SK-N-SH (cell line): Measurements from ENCODE around the gene FAM240B. TPM values are rescaled to one million over a fixed set of nuclear protein-coding genes. Genes with fewer than 3 reads are reported as not detected.

Source experiments
- CTCF ChIA-PET: fragments of 300-600, 350-600 bp; formaldehyde crosslinking; extraction: SDS; loops from one replicate; lab custom pipeline; 2021; lab: Yijun Ruan, JAX
- POLR2A ChIA-PET: fragments of 350-600 bp; sonication (Branson Sonifier 250); formaldehyde crosslinking; extraction: SDS; loops from one replicate; lab custom pipeline; 2020; ENCODE audit warnings: antibody characterized with exemption, inconsistent platforms; lab: Yijun Ruan, JAX
- DNase-seq: peaks from one replicate; pipeline ENCODE4 v3.0.0; 2012
- H2AFZ ChIP-seq: fragments of 200-600 bp; sonication (generic); 2 replicates; pipeline ENCODE4 v1.8.1; 2016; ENCODE audit warnings: antibody characterized with exemption, mild to moderate bottlenecking, low read depth
- H3F3A ChIP-seq: fragments of 200-600 bp; sonication (generic); replicated peaks from 2 replicates; pipeline ENCODE3; 2016; ENCODE audit warnings: antibody characterized with exemption, mild to moderate bottlenecking; ENCODE audit not compliant: insufficient read depth
- H3K27ac ChIP-seq, 2 experiments: fragments of 200-500 bp in 1 of 2; fragments of 200-600 bp in 1 of 2; sonication (Bioruptor generic) in 1 of 2; sonication (generic), shearing (Covaris generic) in 1 of 2; 2 replicates each; pipeline versions ENCODE4 v1.5.1 to v1.6.1; 2014 to 2016; ENCODE audit warnings: low read depth in 2 of 2, inconsistent platforms in 1 of 2, low read length in 1 of 2, mild to moderate bottlenecking in 1 of 2, mixed read lengths in 1 of 2
- H3K27me3 ChIP-seq: fragments of 200-600 bp; sonication (generic), shearing (Covaris generic); 2 replicates; pipeline ENCODE4 v1.6.1; 2016; ENCODE audit warnings: mixed run types; ENCODE audit not compliant: insufficient read depth
- H3K36me3 ChIP-seq, 2 experiments: fragments of 200-500 bp in 1 of 2; fragments of 200-600 bp in 1 of 2; sonication (Bioruptor generic) in 1 of 2; sonication (generic) in 1 of 2; replicated peaks in 1 of 2; 2 replicates each; pipeline versions ENCODE3 to v1.5.1; 2014 to 2016; ENCODE audit warnings: low read length in 1 of 2, mild to moderate bottlenecking in 1 of 2; ENCODE audit not compliant: insufficient read depth in 2 of 2, control insufficient read depth in 1 of 2
- H3K4me1 ChIP-seq, 2 experiments: fragments of 200-500 bp in 1 of 2; fragments of 200-600 bp in 1 of 2; sonication (Bioruptor generic) in 1 of 2; sonication (generic), shearing (Covaris generic) in 1 of 2; 2 replicates each; pipeline versions ENCODE4 v1.5.1 to v1.6.1; 2014 to 2016; ENCODE audit warnings: low read depth in 1 of 2, low read length in 1 of 2, mixed run types in 1 of 2; ENCODE audit not compliant: insufficient read depth in 2 of 2, control insufficient read depth in 1 of 2
- H3K4me2 ChIP-seq: fragments of 200-600 bp; sonication (generic), shearing (Covaris generic); 2 replicates; pipeline ENCODE4 v1.6.1; 2017; ENCODE audit warnings: mixed run types
- H3K4me3 ChIP-seq, 2 experiments: fragments of 200-500 bp in 1 of 2; fragments of 200-600 bp in 1 of 2; sonication (Bioruptor generic) in 1 of 2; sonication (generic), shearing (Covaris generic) in 1 of 2; 2 replicates each; pipeline versions ENCODE4 v1.5.1 to v1.8.1; 2014 to 2016; ENCODE audit warnings: low read depth in 2 of 2, inconsistent platforms in 1 of 2, low read length in 1 of 2, mild to moderate bottlenecking in 1 of 2, mixed read lengths in 1 of 2, moderate library complexity in 1 of 2
- H3K79me2 ChIP-seq: fragments of 200-600 bp; sonication (generic); 2 replicates; pipeline ENCODE4 v1.8.1; 2017; ENCODE audit warnings: mild to moderate bottlenecking; ENCODE audit not compliant: insufficient read depth
- H3K9ac ChIP-seq: fragments of 200-600 bp; sonication (generic); 2 replicates; pipeline ENCODE4 v1.6.1; 2017; ENCODE audit warnings: mixed run types
- H3K9me2 ChIP-seq: fragments of 200-600 bp; sonication (generic); 2 replicates; pipeline ENCODE4 v1.6.1; 2017; ENCODE audit warnings: mixed run types
- H3K9me3 ChIP-seq: fragments of 200-600 bp; sonication (generic); 2 replicates; pipeline ENCODE4 v1.6.1; 2017; ENCODE audit warnings: mixed run types, mild to moderate bottlenecking, moderate library complexity
- H4K20me1 ChIP-seq: fragments of 200-600 bp; sonication (generic); 2 replicates; pipeline ENCODE4 v1.6.1; 2017; ENCODE audit warnings: mild to moderate bottlenecking, mixed run types; ENCODE audit not compliant: insufficient read depth
- EZH2phosphoT487 ChIP-seq: fragments of 200-600 bp; sonication (generic); IDR thresholded peaks from 2 replicates; pipeline ENCODE4 v1.6.1; 2017; ENCODE audit warnings: low read depth, mixed run types, mild to moderate bottlenecking, antibody characterized with exemption, moderate library complexity, borderline replicate concordance
- GATA2 ChIP-seq: sonication (generic); formaldehyde crosslinking; IDR thresholded peaks from 2 replicates; pipeline ENCODE4 v1.5.0; 2020; ENCODE audit warnings: mild to moderate bottlenecking, missing genetic modification reagents
- JUND ChIP-seq: IDR thresholded peaks from 2 replicates; pipeline ENCODE4 v1.4.0; 2012
- MEF2A ChIP-seq: IDR thresholded peaks from 2 replicates; pipeline ENCODE4 v1.4.0; 2012; ENCODE audit warnings: low read depth, borderline replicate concordance
- NRF1 ChIP-seq: IDR thresholded peaks from 2 replicates; pipeline ENCODE4 v1.6.1; 2012; ENCODE audit warnings: low read depth, mild to moderate bottlenecking, low read length
- POLR2AphosphoS5 ChIP-seq: IDR thresholded peaks from 2 replicates; pipeline ENCODE4 v1.6.1; 2012; ENCODE audit warnings: low read depth, low read length
- RFX5 ChIP-seq: IDR thresholded peaks from 2 replicates; pipeline ENCODE4 v1.6.1; 2012; ENCODE audit warnings: mild to moderate bottlenecking, improper control_type of control experiment, low read length
- SMC3 ChIP-seq: IDR thresholded peaks from 2 replicates; pipeline ENCODE4 v1.6.1; 2012; ENCODE audit warnings: low read depth, low read length, improper control_type of control experiment
- TAF1 ChIP-seq: IDR thresholded peaks from 2 replicates; pipeline ENCODE4 v1.6.1; 2012; ENCODE audit warnings: low read depth, mild to moderate bottlenecking, low read length, moderate library complexity, borderline replicate concordance
- USF1 ChIP-seq: IDR thresholded peaks from 2 replicates; pipeline ENCODE4 v1.4.0; 2012; ENCODE audit warnings: low read depth, borderline replicate concordance
- USF2 ChIP-seq: fragments of 150-350 bp; IDR thresholded peaks from 2 replicates; pipeline ENCODE4 v1.6.1; 2017; ENCODE audit warnings: antibody characterized with exemption, low read length, low read depth, borderline replicate concordance
- WGBS: methylation state at CpG from one replicate; pipeline ENCODE4 v1.1.6; 2017; ENCODE audit warnings: low lambda C conversion rate; 5-methylcytosine and 5-hydroxymethylcytosine counted together
- polyA plus RNA-seq, 3 experiments: library from polyadenylated mRNA; depleted of rRNA; stranded (reverse); fragments of >200 nt; gene quantifications; 2 replicates each; pipeline ENCODE4 v1.2.3, GENCODE V29; 2012

Gene FAM240B
- polyA plus RNA-seq, 1 of the 3 experiments (the other 2 are of a cell fraction) = not detected

GRCh38 chr9:38680837-38681445 lies 39.0 kb downstream of the FAM240B start:
- H3K9me3 ChIP-seq = no peaks in the 10 kb centered on the region
- no peaks in the 10 kb centered on the region for H4K20me1 ChIP-seq
- POLR2A ChIA-PET = no interaction called here
- TF ChIP-seq POLR2AphosphoS5 = no peak
- no peak for TF ChIP-seq MEF2A
- no peak for TF ChIP-seq NRF1
- H3K4me3 ChIP-seq = no peak overlapping the region
- CTCF ChIA-PET = no interaction called here
- no peaks in the 10 kb centered on the region for H3K36me3 ChIP-seq
- no peaks in the 10 kb centered on the region for H3K9me2 ChIP-seq
- no peak for DNase-seq
- no peaks in the 10 kb centered on the region for H3K27me3 ChIP-seq
- no peaks in the 10 kb centered on the region for H3F3A ChIP-seq
- H3K27ac ChIP-seq = no peak overlapping the region
- WGBS = 67% methylated on average over 12 of the region's 14 CpGs
- H3K4me2 ChIP-seq = no peak overlapping the region
- H3K79me2 ChIP-seq = no peaks in the 10 kb centered on the region
- H2AFZ ChIP-seq = no peak overlapping the region
- 0 out of 4 replicates have a peak, but pooled peaks cover 0 to 7% of the 10 kb centered on the region in 2 experiments for H3K4me1 ChIP-seq
- H3K9ac ChIP-seq = no peak overlapping the region

- ChIA-PET CTCF (interaction anchor here (0.6 kb wide), 1 partner anchor 17 kb away, joined by 3 read pairs; no protein-coding TSS in a partner anchor), POLR2A (no interaction called here)
- Histone ChIP-seq H2AFZ (no peak overlapping the region), H4K20me1 (no peaks in the 10 kb centered on the region), H3K4me2 (no peak overlapping the region), H3K9me2 (no peaks in the 10 kb centered on the region), H3K27ac (no peak overlapping the region), H3K36me3 (no peaks in the 10 kb centered on the region), H3K9ac (no peak overlapping the region), H3K79me2 (no peaks in the 10 kb centered on the region), H3F3A (no peaks in the 10 kb centered on the region), H3K9me3 (no peaks in the 10 kb centered on the region), H3K4me1 (0 out of 4 replicates have a peak, but pooled peaks cover 0 to 7% of the 10 kb centered on the region in 2 experiments)
- 44% methylated on average over 12 of the region's 14 CpGs for WGBS
- no peak for TF ChIP-seq TAF1
- TF ChIP-seq JUND = no peak
- TF ChIP-seq EZH2phosphoT487 = no peak
- no peak for TF ChIP-seq USF2
- TF ChIP-seq SMC3 = no peak
- TF ChIP-seq NRF1 = no peak
- no peak for TF ChIP-seq USF1
- TF ChIP-seq GATA2 (CRISPR knock-in tag) = no peak
- TF ChIP-seq RFX5 = no peak
- TF ChIP-seq, all 33 proteins: peak for 0
- DNase-seq = no peak
- Histone ChIP-seq H3K4me3 (no peak overlapping the region), H3K27me3 (no peaks in the 10 kb centered on the region)
Measured at GRCh38 chr9:38677660-38678303, 42.2 kb downstream of the FAM240B start.
